DND-41 (cell line): ENCODE results near the gene PITX3.

ENCODE experiments used
- ATAC-seq: fragments of 200-7000 bp; cut with Tn5 transposase; 3 replicates; pipeline ENCODE4 v1.9.1; 2021; ENCODE audit warnings: low read depth; ENCODE audit not compliant: insufficient read depth
- DNase-seq: peaks from one replicate; pipeline ENCODE4 v3.0.0-alpha.2; 2020
- H2AFZ ChIP-seq: 2 replicates; pipeline ENCODE4 v1.6.0; 2012; ENCODE audit warnings: low read depth, low read length
- H3K27ac ChIP-seq: 2 replicates; pipeline ENCODE4 v1.5.1; 2012; ENCODE audit warnings: low read length, inconsistent platforms
- H3K27me3 ChIP-seq: fragments of 200-600 bp; sonication (generic); 2 replicates; pipeline ENCODE4 v1.6.0; 2012; ENCODE audit warnings: low read length, mild to moderate bottlenecking, inconsistent platforms; ENCODE audit not compliant: insufficient read depth, poor library complexity
- H3K36me3 ChIP-seq: 2 replicates; pipeline ENCODE4 v1.5.1; 2012; ENCODE audit warnings: low read length, inconsistent platforms; ENCODE audit not compliant: insufficient read depth
- H3K4me1 ChIP-seq: 2 replicates; pipeline ENCODE4 v1.5.1; 2012; ENCODE audit warnings: mild to moderate bottlenecking, low read length; ENCODE audit not compliant: insufficient read depth
- H3K4me2 ChIP-seq: 2 replicates; pipeline ENCODE4 v1.6.0; 2012; ENCODE audit warnings: mild to moderate bottlenecking, moderate library complexity, low read length, inconsistent platforms; ENCODE audit not compliant: insufficient read depth
- H3K4me3 ChIP-seq, 2 experiments: fragments of 200-600 bp in 1 of 2; shearing (Covaris generic) in 1 of 2; 2 replicates each; pipeline ENCODE4 v1.5.1; 2012 to 2016; ENCODE audit warnings: inconsistent platforms in 2 of 2, low read length in 2 of 2, mild to moderate bottlenecking in 2 of 2, low read depth in 1 of 2, moderate library complexity in 1 of 2
- H3K79me2 ChIP-seq: 2 replicates; pipeline ENCODE4 v1.6.0; 2012; ENCODE audit warnings: low read length, inconsistent platforms; ENCODE audit not compliant: insufficient read depth
- H3K9ac ChIP-seq: 2 replicates; pipeline ENCODE4 v1.6.0; 2012; ENCODE audit warnings: low read depth, mild to moderate bottlenecking, inconsistent platforms, low read length, moderate library complexity
- H3K9me3 ChIP-seq: 2 replicates; pipeline ENCODE4 v1.5.1; 2012; ENCODE audit warnings: low read length, moderate library complexity, mild to moderate bottlenecking, inconsistent platforms; ENCODE audit not compliant: insufficient read depth, severe bottlenecking
- H4K20me1 ChIP-seq: 2 replicates; pipeline ENCODE4 v1.6.0; 2012; ENCODE audit warnings: low read length; ENCODE audit not compliant: insufficient read depth
- EZH2 ChIP-seq: IDR thresholded peaks from 3 replicates; pipeline ENCODE4 v1.6.1; 2012; ENCODE audit warnings: borderline replicate concordance, low read depth, mild to moderate bottlenecking, moderate library complexity, low read length, inconsistent platforms; ENCODE audit not compliant: severe bottlenecking
- TF ChIP-seq, protein P1 (sequence below): IDR thresholded peaks from 2 replicates; pipeline ENCODE4 v1.5.1; 2012; ENCODE audit warnings: borderline replicate concordance, low read length, moderate library complexity, mild to moderate bottlenecking; ENCODE audit not compliant: poor library complexity, severe bottlenecking; ENCODE audit errors: extremely low read depth

Gene PITX3

DNA sequence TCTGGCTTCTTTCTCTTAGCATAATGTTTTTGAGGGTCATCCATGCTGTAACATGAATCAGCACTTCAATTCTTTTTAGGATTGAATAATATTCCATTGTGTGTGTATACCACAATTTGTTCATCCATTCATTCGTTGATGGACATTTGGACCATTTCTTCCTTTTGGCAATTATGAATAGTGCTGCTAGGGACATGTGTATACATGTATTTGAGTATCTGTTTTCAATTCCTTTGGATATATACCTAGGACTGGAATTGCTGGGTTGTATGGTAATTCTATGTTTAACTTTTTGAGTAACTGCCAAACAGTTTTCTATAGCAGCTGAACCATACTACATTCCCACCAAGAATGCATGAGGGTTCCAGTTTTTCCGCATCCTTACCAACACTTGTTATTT, 43.2 kb upstream of the PITX3 start:
- H4K20me1 ChIP-seq: peaks cover 32% of the 10 kb centered on the region
- H3K36me3 ChIP-seq: peaks cover 24% of the 10 kb centered on the region; the same call in 1 of the 2 replicates
- no peak overlapping the region for H3K9ac ChIP-seq
- no peak for TF ChIP-seq EZH2
- TF ChIP-seq, protein P1, sequence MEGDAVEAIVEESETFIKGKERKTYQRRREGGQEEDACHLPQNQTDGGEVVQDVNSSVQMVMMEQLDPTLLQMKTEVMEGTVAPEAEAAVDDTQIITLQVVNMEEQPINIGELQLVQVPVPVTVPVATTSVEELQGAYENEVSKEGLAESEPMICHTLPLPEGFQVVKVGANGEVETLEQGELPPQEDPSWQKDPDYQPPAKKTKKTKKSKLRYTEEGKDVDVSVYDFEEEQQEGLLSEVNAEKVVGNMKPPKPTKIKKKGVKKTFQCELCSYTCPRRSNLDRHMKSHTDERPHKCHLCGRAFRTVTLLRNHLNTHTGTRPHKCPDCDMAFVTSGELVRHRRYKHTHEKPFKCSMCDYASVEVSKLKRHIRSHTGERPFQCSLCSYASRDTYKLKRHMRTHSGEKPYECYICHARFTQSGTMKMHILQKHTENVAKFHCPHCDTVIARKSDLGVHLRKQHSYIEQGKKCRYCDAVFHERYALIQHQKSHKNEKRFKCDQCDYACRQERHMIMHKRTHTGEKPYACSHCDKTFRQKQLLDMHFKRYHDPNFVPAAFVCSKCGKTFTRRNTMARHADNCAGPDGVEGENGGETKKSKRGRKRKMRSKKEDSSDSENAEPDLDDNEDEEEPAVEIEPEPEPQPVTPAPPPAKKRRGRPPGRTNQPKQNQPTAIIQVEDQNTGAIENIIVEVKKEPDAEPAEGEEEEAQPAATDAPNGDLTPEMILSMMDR: no peak
- H3K79me2 ChIP-seq: peaks cover 77% of the 10 kb centered on the region
- no peak overlapping the region for H2AFZ ChIP-seq
- H3K27ac ChIP-seq: no peak overlapping the region
- no peak for ATAC-seq
- H3K9me3 ChIP-seq: no peaks in the 10 kb centered on the region
- H3K27me3 ChIP-seq: no peaks in the 10 kb centered on the region
- H3K4me2 ChIP-seq: no peak overlapping the region
- no peak overlapping the region for H3K4me3 ChIP-seq
- H3K4me1 ChIP-seq: no peaks in the 10 kb centered on the region; the same call in 1 of the 2 replicates
- DNase-seq: no peak

DNA sequence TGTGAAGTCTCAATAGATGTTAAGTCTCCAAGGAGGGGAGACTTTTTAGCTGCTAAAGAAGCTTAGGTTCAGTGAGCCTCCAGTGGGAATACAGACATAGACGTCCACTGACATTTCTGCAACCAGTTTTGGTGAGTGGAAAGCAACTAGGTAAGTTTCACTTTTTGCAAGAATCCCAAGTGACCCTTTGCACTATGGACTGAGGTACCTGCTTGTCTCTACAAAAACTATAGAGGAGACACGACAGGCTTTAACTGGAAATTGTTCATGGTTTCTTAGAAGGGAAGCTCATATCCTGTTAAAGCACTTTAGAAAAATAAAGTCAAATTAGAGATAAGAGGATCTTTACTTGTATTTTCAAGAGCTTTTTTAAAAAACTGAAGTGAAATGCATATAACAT, 42.6 kb upstream of the PITX3 start:
- H3K79me2 ChIP-seq: peaks cover 77% of the 10 kb centered on the region
- no peak for ATAC-seq
- H3K9ac ChIP-seq: no peak overlapping the region

DNA sequence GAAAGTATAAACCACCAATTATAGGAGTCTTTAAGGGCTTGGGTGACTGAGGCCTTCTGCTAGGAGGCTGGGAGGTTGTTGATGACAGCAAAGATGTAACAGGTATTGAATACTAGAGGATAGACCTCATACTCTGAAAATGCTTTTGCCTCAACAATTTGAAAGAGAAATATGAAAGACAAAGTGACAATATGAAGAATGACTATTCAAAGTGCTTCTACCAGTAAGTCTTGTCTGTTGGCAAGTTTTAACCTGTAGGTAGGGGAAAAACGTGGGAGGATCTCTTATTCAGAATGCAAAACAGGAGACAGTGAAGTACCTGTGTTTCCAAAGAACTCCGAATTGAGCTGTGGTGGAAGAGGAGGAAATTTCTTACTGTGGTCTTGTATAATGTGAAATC, 42.2 kb upstream of the PITX3 start:
- TF ChIP-seq EZH2: no peak
- TF ChIP-seq, protein P1: no peak
- no peaks in the 10 kb centered on the region; the same call in 1 of the 2 replicates for H3K4me1 ChIP-seq
- no peak for ATAC-seq
- H3K36me3 ChIP-seq: peaks cover 22% of the 10 kb centered on the region; the same call in 1 of the 2 replicates
- no peak overlapping the region for H3K27ac ChIP-seq
- DNase-seq: no peak
- H3K4me2 ChIP-seq: no peak overlapping the region
- H3K9me3 ChIP-seq: no peaks in the 10 kb centered on the region
- peaks cover 77% of the 10 kb centered on the region for H3K79me2 ChIP-seq
- no peak overlapping the region for H3K9ac ChIP-seq
- no peak overlapping the region for H3K4me3 ChIP-seq
- peaks cover 34% of the 10 kb centered on the region for H4K20me1 ChIP-seq
- H2AFZ ChIP-seq: no peak overlapping the region
- H3K27me3 ChIP-seq: no peaks in the 10 kb centered on the region

More for the DNA sequence above, 42.6 kb upstream of the PITX3 start:
- Histone ChIP-seq H3K9me3 (no peaks in the 10 kb centered on the region), H4K20me1 (peaks cover 31% of the 10 kb centered on the region), H3K36me3 (peaks cover 22% of the 10 kb centered on the region; the same call in 1 of the 2 replicates), H3K27me3 (no peaks in the 10 kb centered on the region), H3K4me1 (no peaks in the 10 kb centered on the region; the same call in 1 of the 2 replicates), H3K4me2 (no peak overlapping the region), H2AFZ (no peak overlapping the region), H3K27ac (no peak overlapping the region), H3K4me3 (no peak overlapping the region)
- no peak for TF ChIP-seq EZH2
- TF ChIP-seq, protein P1: no peak
- DNase-seq: no peak
